Measurements from ENCODE around the gene ROBO1. TPM values are rescaled to one million over a fixed set of nuclear protein-coding genes. Genes with fewer than 3 reads are reported as not detected.
"Not testable (repeated sequence)": the region's sequence is repeated elsewhere in the genome, so short reads cannot be mapped to it uniquely, and the experiment has no call there.

The ROBO1 gene
- total RNA-seq, 1 donor from 2014 or later = 71.7 TPM

- no peaks in the 10 kb centered on the region for H3K36me3 ChIP-seq (ENCODE audit: insufficient read depth, low read length)
- no peaks in the 10 kb centered on the region for H3K9me3 ChIP-seq (ENCODE audit: insufficient read depth, low read depth, low read length)
- no peak overlapping the region for H3K4me3 Mint-ChIP-seq (ENCODE audit: unreplicated experiment)
- no peak overlapping the region for H3K9ac ChIP-seq (ENCODE audit: low read length)
- H3K4me1 Mint-ChIP-seq (ENCODE audit: low read depth, unreplicated experiment) = peaks cover 1% of the 10 kb centered on the region
- TF ChIP-seq EZH2 (IDR thresholded peaks at IDR 0.05; ENCODE audit: insufficient read depth, low read length) = no peak
- no peak for TF ChIP-seq CTCF (IDR thresholded peaks at IDR 0.05; ENCODE audit: insufficient read depth, low read depth, low read length)
- FAIRE-seq (no peak), DNase-seq (ENCODE audit: low read depth) (peak; percentile 2)
- no peak overlapping the region for H3K27ac Mint-ChIP-seq (ENCODE audit: unreplicated experiment)
- H3K79me2 ChIP-seq (ENCODE audit: insufficient read depth, low read length) = no peaks in the 10 kb centered on the region
- H2AFZ ChIP-seq (ENCODE audit: low read depth, low read length) = no peak overlapping the region
- no peaks in the 10 kb centered on the region for H3K4me1 ChIP-seq (ENCODE audit: insufficient read depth, low read length)
- no peak overlapping the region for H3K4me3 ChIP-seq (ENCODE audit: insufficient read depth, low read depth, low read length)
- H3K27me3 Mint-ChIP-seq (ENCODE audit: low read depth, unreplicated experiment) = peaks cover 2% of the 10 kb centered on the region
- H3K9me3 Mint-ChIP-seq (ENCODE audit: unreplicated experiment) = no peaks in the 10 kb centered on the region
- H3K27ac ChIP-seq (ENCODE audit: low read depth, low read length) = no peak overlapping the region
- no peaks in the 10 kb centered on the region for H4K20me1 ChIP-seq (ENCODE audit: insufficient read depth, low read length)
- H3K36me3 Mint-ChIP-seq (ENCODE audit: low read depth, unreplicated experiment) = no peaks in the 10 kb centered on the region
- no peak overlapping the region for H3K4me2 ChIP-seq (ENCODE audit: low read length)
- no peaks in the 10 kb centered on the region for H3K27me3 ChIP-seq (ENCODE audit: insufficient read depth, low read length)
Observed at GRCh38 chr3:79326642-79327041, 441.2 kb downstream of the ROBO1 start.

GRCh38 chr3:79325833-79326383 is 441.9 kb downstream of the ROBO1 start:
- not testable (repeated sequence) for DNase-seq (ENCODE audit: low read depth); H3K4me3 ChIP-seq (ENCODE audit: insufficient read depth, low read depth, low read length); H2AFZ ChIP-seq (ENCODE audit: low read depth, low read length); H3K4me3 Mint-ChIP-seq (ENCODE audit: unreplicated experiment); H3K27ac ChIP-seq (ENCODE audit: low read depth, low read length); H3K79me2 ChIP-seq (ENCODE audit: insufficient read depth, low read length); H3K9me3 ChIP-seq (ENCODE audit: insufficient read depth, low read depth, low read length); FAIRE-seq; H3K36me3 ChIP-seq (ENCODE audit: insufficient read depth, low read length); H3K27me3 ChIP-seq (ENCODE audit: insufficient read depth, low read length); H3K4me2 ChIP-seq (ENCODE audit: low read length); H3K4me1 Mint-ChIP-seq (ENCODE audit: low read depth, unreplicated experiment); H3K36me3 Mint-ChIP-seq (ENCODE audit: low read depth, unreplicated experiment); H3K9me3 Mint-ChIP-seq (ENCODE audit: unreplicated experiment); H3K4me1 ChIP-seq (ENCODE audit: insufficient read depth, low read length); H3K9ac ChIP-seq (ENCODE audit: low read length); H3K27ac Mint-ChIP-seq (ENCODE audit: unreplicated experiment); H4K20me1 ChIP-seq (ENCODE audit: insufficient read depth, low read length); H3K27me3 Mint-ChIP-seq (ENCODE audit: low read depth, unreplicated experiment)

- no peak for TF ChIP-seq CTCF (IDR thresholded peaks at IDR 0.05; ENCODE audit: insufficient read depth, low read depth, low read length)
- TF ChIP-seq EZH2 (IDR thresholded peaks at IDR 0.05; ENCODE audit: insufficient read depth, low read length) = no peak
- Histone ChIP-seq H3K4me1 (ENCODE audit: insufficient read depth, low read length) (no peaks in the 10 kb centered on the region), H3K9ac (ENCODE audit: low read length) (no peak overlapping the region), H3K4me2 (ENCODE audit: low read length) (no peak overlapping the region), H3K36me3 (ENCODE audit: insufficient read depth, low read length) (no peaks in the 10 kb centered on the region), H3K27ac (ENCODE audit: low read depth, low read length) (no peak overlapping the region), H3K4me3 (ENCODE audit: insufficient read depth, low read depth, low read length) (no peak overlapping the region), H3K27me3 (ENCODE audit: insufficient read depth, low read length) (no peaks in the 10 kb centered on the region), H3K79me2 (ENCODE audit: insufficient read depth, low read length) (no peaks in the 10 kb centered on the region), H3K9me3 (ENCODE audit: insufficient read depth, low read depth, low read length) (no peaks in the 10 kb centered on the region), H4K20me1 (ENCODE audit: insufficient read depth, low read length) (no peaks in the 10 kb centered on the region), H2AFZ (ENCODE audit: low read depth, low read length) (no peak overlapping the region)
- Mint-ChIP-seq H3K9me3 (ENCODE audit: unreplicated experiment) (no peaks in the 10 kb centered on the region), H3K27ac (ENCODE audit: unreplicated experiment) (no peak overlapping the region), H3K27me3 (ENCODE audit: low read depth, unreplicated experiment) (no peaks in the 10 kb centered on the region), H3K4me3 (ENCODE audit: unreplicated experiment) (no peak overlapping the region), H3K4me1 (ENCODE audit: low read depth, unreplicated experiment) (no peaks in the 10 kb centered on the region), H3K36me3 (ENCODE audit: low read depth, unreplicated experiment) (no peaks in the 10 kb centered on the region)
- DNase-seq (ENCODE audit: low read depth) (no peak), FAIRE-seq (no peak)
Observed at GRCh38 chr3:79317551-79318518, 450.0 kb downstream of the ROBO1 start.
